K562 (cell line): ENCODE results near the gene CTDSP2. TPM values are rescaled to one million over a fixed set of nuclear protein-coding genes. Genes with fewer than 3 reads are reported as not detected.
A peak's percentile ranks its signal among the peaks of the same experiment; 100 is the strongest.

ENCODE experiments used
- CEBPZ ChIP-seq: fragments of 150-350 bp; IDR thresholded peaks from 2 replicates; pipeline ENCODE4 v1.6.1; 2014; ENCODE audit warnings: low read depth, mild to moderate bottlenecking, low read length, borderline replicate concordance
- CXXC5 ChIP-seq: fragments of 250-450 bp; sonication (Bioruptor Pico); IDR thresholded peaks from 2 replicates; pipeline ENCODE4 v1.8.0; 2022; ENCODE audit warnings: inconsistent platforms, mild to moderate bottlenecking, moderate library complexity
- ELK1 ChIP-seq: sonication (generic); formaldehyde crosslinking; IDR thresholded peaks from 2 replicates; pipeline ENCODE4 v1.8.1; 2022; ENCODE audit warnings: missing genetic modification reagents
- FOS ChIP-seq: IDR thresholded peaks from 3 replicates; pipeline ENCODE4 v1.6.1; 2011; ENCODE audit not compliant: insufficient read length; ENCODE audit errors: extremely low read depth
- HLTF ChIP-seq: fragments of 450-650 bp; IDR thresholded peaks from 2 replicates; pipeline ENCODE4 v1.6.1; 2016
- NFYB ChIP-seq: IDR thresholded peaks from 2 replicates; pipeline ENCODE4 v1.6.1; 2011; ENCODE audit warnings: mild to moderate bottlenecking, moderate library complexity; ENCODE audit not compliant: insufficient read length; ENCODE audit errors: extremely low read depth
- RBM25 ChIP-seq: fragments of 200-400 bp; formaldehyde crosslinking; IDR thresholded peaks from 2 replicates; pipeline ENCODE4 v1.6.1; 2018; ENCODE audit warnings: low read length, low read depth, moderate library complexity; ENCODE audit not compliant: severe bottlenecking
- RREB1 ChIP-seq: fragments of 250-450 bp; sonication (Bioruptor Pico); IDR thresholded peaks from 2 replicates; pipeline ENCODE4 v1.4.0; 2020
- USF2 ChIP-seq: sonication (generic); formaldehyde crosslinking; IDR thresholded peaks from 2 replicates; pipeline ENCODE4 v1.5.0; 2020; ENCODE audit warnings: missing genetic modification reagents
- ZNF717 ChIP-seq: fragments of 250-450 bp; sonication (Bioruptor Pico); IDR thresholded peaks from 2 replicates; pipeline ENCODE4 v1.5.0; 2021
- polyA plus RNA-seq, 8 experiments: library from polyadenylated mRNA; depleted of rRNA in 4 of 8; stranded (reverse) in 5 of 8; unstranded in 3 of 8; fragments of >200 nt; fragmentation: Nextera tagmentation in 2 of 8; fragmentation: Illumina TruSeq in 1 of 8; extraction: Ambion mirVana in 2 of 8; extraction: Trizol in 1 of 8; gene quantifications; 2 replicates each; pipeline versions ENCODE4 v1.2.1 to v1.2.3, GENCODE V29; 2011 to 2014; ENCODE audit warnings: inconsistent platforms in 1 of 8, missing spikeins in 1 of 8
- total RNA-seq, 7 experiments: library from RNA; depleted of rRNA in 6 of 7; stranded (reverse); fragments of >200 nt in 6 of 7; fragmentation: Illumina TruSeq in 2 of 7; extraction: Trizol in 2 of 7; gene quantifications; 2 replicates each; pipeline versions ENCODE4 v1.2.1 to v1.2.3, GENCODE V29; 2011 to 2021; ENCODE audit warnings: low replicate concordance in 1 of 7

The CTDSP2 gene
- total and polyA plus RNA-seq, 9 of the 15 experiments (the other 6 are each of a cell fraction or from before 2014, with no cell fraction given): 20.4 to 108 (median 47.7) TPM

- TF ChIP-seq CEBPZ (no peak), RREB1 (CRISPR knock-in tag) (no peak), HLTF (no peak), ZNF717 (no peak), RBM25 (peak; percentile 84), ELK1 (CRISPR knock-in tag) (no peak), FOS (peak; percentile 57), USF2 (CRISPR knock-in tag) (peak; percentile 88), NFYB (peak; percentile 95), CXXC5 (CRISPR knock-in tag) (no peak)
Observed at GRCh38 chr12:57872362-57872761, 25.8 kb upstream of the CTDSP2 start (continued).
